SK-N-MC (cell line): ENCODE results near the gene UMAD1.

Source experiments
- DNase-seq: peaks from one replicate; pipeline ENCODE4 v3.0.0-alpha.2; 2011; ENCODE audit warnings: low read depth, low spot score
- H3K27ac ChIP-seq: fragments of 200-600 bp; sonication (generic); 2 replicates; pipeline ENCODE4 v1.5.1; 2016; ENCODE audit warnings: mixed run types
- H3K36me3 ChIP-seq: fragments of 200-600 bp; sonication (generic); 2 replicates; pipeline ENCODE4 v1.6.1; 2017; ENCODE audit warnings: antibody characterized with exemption, low read length, mixed read lengths; ENCODE audit not compliant: insufficient read depth
- H3K4me3 ChIP-seq: fragments of 200-600 bp; sonication (generic); 2 replicates; pipeline ENCODE4 v1.5.1; 2016
- H3K9ac ChIP-seq: fragments of 200-600 bp; sonication (generic); 2 replicates; pipeline ENCODE4 v1.8.0; 2017; ENCODE audit warnings: mixed run types, mixed read lengths; ENCODE audit not compliant: insufficient read length
- H3K9me3 ChIP-seq: fragments of 200-600 bp; sonication (generic); 2 replicates; pipeline ENCODE4 v1.6.1; 2017; ENCODE audit warnings: low read depth, mild to moderate bottlenecking, antibody characterized with exemption, low read length, moderate library complexity, mixed read lengths
- EZH2 ChIP-seq: fragments of 200-600 bp; sonication (generic); IDR thresholded peaks from one replicate; pipeline ENCODE4 v1.6.1; 2017; ENCODE audit warnings: antibody characterized with exemption
- FOXP2 ChIP-seq: optimal IDR thresholded peaks from 2 replicates; pipeline ENCODE3; 2011; ENCODE audit warnings: mild to moderate bottlenecking, moderate library complexity; ENCODE audit not compliant: insufficient read depth; ENCODE audit errors: extremely low read length, control extremely low read depth
- POLR2AphosphoS5 ChIP-seq: IDR thresholded peaks from 2 replicates; pipeline ENCODE4 v1.6.1; 2012; ENCODE audit warnings: mild to moderate bottlenecking, low read depth, low read length, borderline replicate concordance

UMAD1 gene

DNA sequence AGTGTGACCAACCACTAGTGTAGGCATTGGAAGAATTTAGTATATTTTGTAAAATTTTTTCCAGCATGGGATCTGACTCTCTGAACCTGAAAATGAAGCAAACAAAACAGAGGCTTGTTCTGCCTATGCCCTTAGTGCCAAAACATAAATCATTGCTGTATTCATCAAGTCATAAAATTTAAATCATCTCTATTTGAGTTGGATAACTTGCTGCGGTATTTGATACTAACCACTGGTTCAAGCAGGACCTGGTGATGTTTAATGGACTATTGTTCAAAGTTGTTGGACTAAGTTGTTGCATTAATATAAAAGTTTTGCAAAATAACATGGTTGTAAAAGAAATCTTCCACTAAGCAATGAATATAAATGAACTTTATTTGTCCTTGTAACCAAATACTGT lies 97.6 kb downstream of the UMAD1 start:
- no peak for TF ChIP-seq POLR2AphosphoS5
- TF ChIP-seq EZH2 = no peak
- no peak for TF ChIP-seq FOXP2
- H3K36me3 ChIP-seq = no peaks in the 10 kb centered on the region
- no peak overlapping the region for H3K9ac ChIP-seq
- H3K27ac ChIP-seq = no peak overlapping the region
- H3K9me3 ChIP-seq = no peaks in the 10 kb centered on the region
- DNase-seq = no peak
- H3K4me3 ChIP-seq = no peak overlapping the region

GRCh38 chr7:7738622-7739021 lies 98.1 kb downstream of the UMAD1 start:
- no peak overlapping the region for H3K9ac ChIP-seq
- no peaks in the 10 kb centered on the region for H3K36me3 ChIP-seq
- H3K9me3 ChIP-seq = no peaks in the 10 kb centered on the region
- DNase-seq = no peak
- no peak overlapping the region for H3K4me3 ChIP-seq
- TF ChIP-seq FOXP2 = no peak
- no peak for TF ChIP-seq POLR2AphosphoS5
- no peak for TF ChIP-seq EZH2
- no peak overlapping the region for H3K27ac ChIP-seq

DNA sequence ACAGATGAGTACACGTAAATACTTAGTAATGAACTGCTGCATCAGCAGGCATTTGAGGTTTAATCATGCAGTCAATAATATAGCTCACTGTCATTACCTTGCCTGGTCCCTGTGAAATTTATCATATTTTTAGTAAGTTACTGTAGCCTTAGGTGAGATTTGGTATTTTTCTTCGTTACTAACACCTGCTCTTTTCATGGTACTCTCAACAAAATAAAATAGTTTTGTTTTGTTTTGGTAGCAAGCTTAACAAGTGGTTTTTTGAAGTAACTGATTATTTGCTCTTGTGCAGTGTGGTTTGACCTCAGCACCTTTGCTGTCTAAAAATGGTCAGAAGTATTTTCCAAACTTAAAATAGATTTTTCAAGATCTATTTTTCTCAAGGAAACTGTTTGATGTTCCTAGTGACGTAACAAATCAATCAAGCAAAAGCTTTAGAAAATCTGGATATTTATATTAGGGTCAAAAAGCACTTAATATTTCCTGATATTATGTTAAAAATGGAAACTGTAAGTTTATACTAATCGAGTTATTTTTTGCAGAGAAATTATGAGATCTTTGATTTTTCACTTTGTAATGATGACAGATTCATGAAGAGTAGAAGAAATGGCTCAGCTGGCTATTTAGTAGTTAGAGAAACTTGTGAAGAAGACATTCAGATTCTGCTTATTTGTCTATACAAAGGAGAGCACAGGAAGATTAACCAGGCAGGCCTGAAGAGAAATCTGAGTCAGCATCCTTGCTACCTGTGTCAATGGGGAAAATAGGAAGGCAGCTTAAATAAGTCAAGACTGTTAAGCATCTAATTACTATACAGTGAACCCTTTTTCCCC lies 98.9 kb downstream of the UMAD1 start:
- Histone ChIP-seq H3K4me3 (no peak overlapping the region), H3K27ac (no peak overlapping the region), H3K36me3 (no peaks in the 10 kb centered on the region), H3K9me3 (no peaks in the 10 kb centered on the region), H3K9ac (no peak overlapping the region)
- DNase-seq = no peak
- TF ChIP-seq POLR2AphosphoS5 (no peak), EZH2 (no peak), FOXP2 (no peak)

DNA sequence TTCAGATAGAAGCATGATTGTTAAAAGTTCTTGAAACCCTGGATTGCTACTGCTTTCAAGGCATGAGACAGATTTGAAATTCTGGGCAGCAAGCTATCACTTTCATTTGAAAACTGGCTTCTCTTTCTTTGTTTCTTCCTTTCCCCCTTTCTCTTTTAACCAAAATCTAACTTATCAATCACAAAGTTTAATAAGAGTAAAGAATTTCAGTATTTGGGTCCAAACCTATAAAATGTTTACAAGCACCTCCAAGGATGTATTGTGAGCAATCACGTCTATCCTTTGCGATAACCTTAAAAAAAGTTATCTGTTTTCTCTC lies 99.4 kb downstream of the UMAD1 start:
- TF ChIP-seq FOXP2 (no peak), POLR2AphosphoS5 (no peak), EZH2 (no peak)
- H3K4me3 ChIP-seq = no peak overlapping the region
- no peak for DNase-seq
- no peak overlapping the region for H3K9ac ChIP-seq
- no peak overlapping the region for H3K27ac ChIP-seq
- H3K9me3 ChIP-seq = no peaks in the 10 kb centered on the region
- H3K36me3 ChIP-seq = no peaks in the 10 kb centered on the region

DNA sequence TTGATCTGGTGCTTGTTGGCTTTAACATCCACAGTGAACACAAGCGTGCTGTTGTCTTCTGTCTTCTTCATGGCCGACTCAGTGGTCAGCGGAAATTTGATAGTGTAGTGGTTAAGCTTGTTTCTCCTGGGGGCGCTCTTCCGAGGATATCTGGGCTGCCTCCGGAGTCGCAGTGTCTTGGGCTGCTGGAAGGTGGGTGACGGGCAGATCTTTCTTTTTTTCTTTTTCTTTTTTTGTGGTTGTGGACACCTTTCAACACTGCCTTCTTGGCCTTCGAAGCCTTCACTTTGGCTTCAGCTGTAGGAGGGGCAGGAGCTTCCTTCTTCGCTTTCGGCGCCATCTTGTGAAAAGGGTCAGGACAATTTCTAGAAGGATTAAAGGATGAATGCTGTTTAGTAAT lies 101.7 kb downstream of the UMAD1 start:
- H3K36me3 ChIP-seq = no peaks in the 10 kb centered on the region
- TF ChIP-seq POLR2AphosphoS5 (no peak), FOXP2 (no peak), EZH2 (no peak)
- H3K9me3 ChIP-seq = no peaks in the 10 kb centered on the region
- no peak overlapping the region for H3K9ac ChIP-seq
- no peak overlapping the region for H3K4me3 ChIP-seq
- no peak for DNase-seq
- H3K27ac ChIP-seq = no peak overlapping the region

DNA sequence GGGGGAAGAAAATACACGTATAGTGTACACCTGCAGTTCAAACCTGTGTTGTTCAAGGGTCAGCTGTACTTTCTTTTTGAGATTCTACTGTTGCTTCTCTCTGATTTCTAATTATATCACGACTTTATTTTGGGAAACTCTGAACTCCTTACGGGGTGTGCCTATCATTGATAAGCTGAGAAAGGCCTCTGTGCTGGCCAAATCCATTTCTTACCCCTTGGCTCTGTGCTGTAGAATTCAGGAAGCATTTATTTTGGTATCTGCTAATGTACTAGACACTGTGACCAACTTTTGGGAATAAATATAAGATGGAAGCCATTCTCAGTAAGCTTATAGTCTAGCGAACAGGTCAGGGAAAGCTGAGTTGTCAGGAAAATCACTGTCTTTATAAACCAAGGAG lies 104.7 kb downstream of the UMAD1 start:
- TF ChIP-seq EZH2 (no peak), FOXP2 (no peak), POLR2AphosphoS5 (no peak)
- Histone ChIP-seq H3K9ac (no peak overlapping the region), H3K9me3 (no peaks in the 10 kb centered on the region), H3K27ac (no peak overlapping the region), H3K4me3 (no peak overlapping the region), H3K36me3 (no peaks in the 10 kb centered on the region)
- no peak for DNase-seq

DNA sequence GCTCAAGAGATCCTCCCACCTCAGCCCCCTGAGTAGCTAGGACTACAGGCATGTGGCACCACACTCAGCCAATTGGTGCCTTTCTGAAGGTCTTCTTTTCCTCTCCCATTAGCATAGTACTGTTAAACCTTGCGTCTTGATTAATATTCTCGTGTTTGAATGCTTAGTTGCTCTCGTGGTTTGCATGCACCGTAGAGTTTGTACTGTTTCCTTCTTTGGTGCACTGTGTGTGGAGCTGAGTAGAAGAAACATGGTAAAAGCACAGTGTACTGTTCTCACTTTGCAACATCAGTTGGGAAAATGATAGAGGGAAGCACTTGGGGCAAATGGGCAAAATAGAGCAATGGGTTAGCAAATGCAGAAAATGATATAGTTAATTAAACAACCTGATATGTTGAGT lies 105.4 kb downstream of the UMAD1 start:
- Histone ChIP-seq H3K27ac (no peak overlapping the region), H3K4me3 (no peak overlapping the region), H3K36me3 (no peaks in the 10 kb centered on the region), H3K9ac (no peak overlapping the region), H3K9me3 (no peaks in the 10 kb centered on the region)
- DNase-seq = no peak
- TF ChIP-seq POLR2AphosphoS5 (no peak), EZH2 (no peak), FOXP2 (no peak)

GRCh38 chr7:7746458-7746857 lies 105.9 kb downstream of the UMAD1 start:
- Histone ChIP-seq H3K36me3 (no peaks in the 10 kb centered on the region), H3K9ac (no peak overlapping the region), H3K4me3 (no peak overlapping the region), H3K27ac (no peak overlapping the region), H3K9me3 (no peaks in the 10 kb centered on the region)
- DNase-seq = no peak
- TF ChIP-seq POLR2AphosphoS5 = no peak
- no peak for TF ChIP-seq EZH2
- no peak for TF ChIP-seq FOXP2

GRCh38 chr7:7750571-7751242 lies 110.2 kb downstream of the UMAD1 start:
- H3K9ac ChIP-seq = no peak overlapping the region
- H3K4me3 ChIP-seq = no peak overlapping the region
- no peak for TF ChIP-seq EZH2
- TF ChIP-seq FOXP2 = no peak
- TF ChIP-seq POLR2AphosphoS5 = no peak
- DNase-seq = no peak
- H3K27ac ChIP-seq = no peak overlapping the region
- H3K36me3 ChIP-seq = no peaks in the 10 kb centered on the region
- H3K9me3 ChIP-seq = no peaks in the 10 kb centered on the region
